Measurements from ENCODE around the gene RAPGEF1. TPM values are rescaled to one million over a fixed set of nuclear protein-coding genes. Genes with fewer than 3 reads are reported as not detected.

Gene RAPGEF1
- total RNA-seq, 1 experiment from 2014 or later = 25.2 TPM

DNA sequence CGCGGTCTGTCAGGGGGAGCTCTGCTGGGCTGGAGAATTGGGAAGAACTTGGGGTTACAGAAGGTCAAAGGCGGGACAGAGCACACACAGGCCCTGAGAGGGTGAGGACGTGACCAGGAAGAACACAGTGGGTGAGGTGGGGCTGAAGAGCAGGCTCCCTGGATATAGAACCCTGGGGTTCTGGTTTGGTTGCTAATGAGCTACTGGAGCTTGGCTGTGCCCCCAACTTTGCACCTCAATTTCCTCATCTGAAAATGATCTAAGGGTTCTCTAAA lies 110.7 kb downstream of the RAPGEF1 start:
- Histone ChIP-seq H3K4me1 (ENCODE audit: insufficient read depth, low read length) (no peaks in the 10 kb centered on the region), H3K4me2 (ENCODE audit: low read length) (no peak overlapping the region), H3K4me3 (ENCODE audit: low read length) (no peak overlapping the region), H3K27me3 (ENCODE audit: low read length) (no peaks in the 10 kb centered on the region), H3K36me3 (ENCODE audit: low read depth, low read length) (no peaks in the 10 kb centered on the region), H3K9ac (ENCODE audit: low read length) (no peak overlapping the region), H2AFZ (ENCODE audit: low read length) (no peak overlapping the region), H3K79me2 (ENCODE audit: low read length) (no peaks in the 10 kb centered on the region), H3F3A (ENCODE audit: low read length, unreplicated experiment) (no peaks in the 10 kb centered on the region), H3K9me2 (replicated peaks; ENCODE audit: low read length) (no peaks in the 10 kb centered on the region), H3K9me3 (ENCODE audit: low read length) (no peaks in the 10 kb centered on the region), H4K20me1 (ENCODE audit: low read length) (no peaks in the 10 kb centered on the region), H3K27ac (ENCODE audit: low read length) (no peak overlapping the region)
- DNase-seq = no peak
- ATAC-seq = no peak
- ChIA-PET POLR2A (ENCODE audit: unreplicated experiment) (no interaction called here), CTCF (no interaction called here)
- BruUV-seq (replicated peaks) = no TSS peak
- intact Hi-C loops (cut with micrococcal nuclease) = no loop called here
- TF ChIP-seq EZH2phosphoT487 (IDR thresholded peaks at IDR 0.05; ENCODE audit: borderline replicate concordance, low read length) (no peak), EZH2 (IDR thresholded peaks at IDR 0.05; ENCODE audit: low read length, unreplicated experiment) (no peak)
- TF ChIP-seq, protein P1, sequence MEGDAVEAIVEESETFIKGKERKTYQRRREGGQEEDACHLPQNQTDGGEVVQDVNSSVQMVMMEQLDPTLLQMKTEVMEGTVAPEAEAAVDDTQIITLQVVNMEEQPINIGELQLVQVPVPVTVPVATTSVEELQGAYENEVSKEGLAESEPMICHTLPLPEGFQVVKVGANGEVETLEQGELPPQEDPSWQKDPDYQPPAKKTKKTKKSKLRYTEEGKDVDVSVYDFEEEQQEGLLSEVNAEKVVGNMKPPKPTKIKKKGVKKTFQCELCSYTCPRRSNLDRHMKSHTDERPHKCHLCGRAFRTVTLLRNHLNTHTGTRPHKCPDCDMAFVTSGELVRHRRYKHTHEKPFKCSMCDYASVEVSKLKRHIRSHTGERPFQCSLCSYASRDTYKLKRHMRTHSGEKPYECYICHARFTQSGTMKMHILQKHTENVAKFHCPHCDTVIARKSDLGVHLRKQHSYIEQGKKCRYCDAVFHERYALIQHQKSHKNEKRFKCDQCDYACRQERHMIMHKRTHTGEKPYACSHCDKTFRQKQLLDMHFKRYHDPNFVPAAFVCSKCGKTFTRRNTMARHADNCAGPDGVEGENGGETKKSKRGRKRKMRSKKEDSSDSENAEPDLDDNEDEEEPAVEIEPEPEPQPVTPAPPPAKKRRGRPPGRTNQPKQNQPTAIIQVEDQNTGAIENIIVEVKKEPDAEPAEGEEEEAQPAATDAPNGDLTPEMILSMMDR (conservative IDR thresholded peaks at IDR 0.05; ENCODE audit: low read depth, low read length) = no peak

DNA sequence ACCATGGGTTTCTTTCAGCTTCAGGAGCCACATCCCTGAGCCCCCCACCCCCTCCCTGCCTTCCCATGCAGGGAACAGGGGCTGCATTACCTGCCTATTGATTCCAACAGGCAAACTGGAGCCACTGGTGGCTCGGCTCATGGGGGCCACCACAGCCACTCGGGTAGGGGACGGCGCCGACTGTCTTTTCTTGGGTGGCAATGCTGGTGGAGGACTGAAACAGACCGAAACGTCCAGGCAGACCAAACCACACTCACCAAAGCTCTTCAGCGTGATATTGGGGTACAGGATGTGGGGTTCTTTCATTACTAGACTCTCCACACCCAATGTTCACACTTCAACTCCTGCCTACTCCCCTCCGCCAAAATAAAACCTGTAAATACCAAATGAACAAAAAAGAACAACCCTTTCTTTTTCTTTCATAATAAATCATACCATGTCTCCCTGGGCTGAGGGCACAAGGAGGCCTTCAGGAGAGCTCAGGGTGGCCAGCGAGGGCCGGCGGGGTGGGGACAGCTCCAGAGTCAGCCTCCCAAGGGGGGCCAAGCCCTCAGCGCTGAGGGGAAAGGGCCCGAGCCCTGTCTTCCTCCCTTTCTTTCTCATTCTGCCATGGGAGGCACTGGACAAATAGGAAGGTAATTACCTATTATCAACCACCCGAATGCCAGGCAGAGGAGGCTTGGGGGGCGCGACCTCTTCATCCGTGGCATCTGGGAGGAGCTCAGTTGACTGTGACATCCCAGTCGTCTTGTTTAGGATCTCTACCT lies 111.2 kb downstream of the RAPGEF1 start:
- intact Hi-C loops (cut with micrococcal nuclease) = no loop called here
- Histone ChIP-seq H3K4me1 (ENCODE audit: insufficient read depth, low read length) (no peaks in the 10 kb centered on the region), H3K9me3 (ENCODE audit: low read length) (no peaks in the 10 kb centered on the region), H4K20me1 (ENCODE audit: low read length) (no peaks in the 10 kb centered on the region), H3K4me2 (ENCODE audit: low read length) (no peak overlapping the region), H3F3A (ENCODE audit: low read length, unreplicated experiment) (no peaks in the 10 kb centered on the region), H3K4me3 (ENCODE audit: low read length) (no peak overlapping the region), H3K9ac (ENCODE audit: low read length) (no peak overlapping the region), H3K9me2 (replicated peaks; ENCODE audit: low read length) (no peaks in the 10 kb centered on the region), H2AFZ (ENCODE audit: low read length) (no peak overlapping the region), H3K36me3 (ENCODE audit: low read depth, low read length) (no peaks in the 10 kb centered on the region), H3K27me3 (ENCODE audit: low read length) (no peaks in the 10 kb centered on the region), H3K79me2 (ENCODE audit: low read length) (no peaks in the 10 kb centered on the region), H3K27ac (ENCODE audit: low read length) (no peak overlapping the region)
- DNase-seq = no peak
- ATAC-seq = no peak
- TF ChIP-seq EZH2phosphoT487 (IDR thresholded peaks at IDR 0.05; ENCODE audit: borderline replicate concordance, low read length) = no peak
- TF ChIP-seq, protein P1 (conservative IDR thresholded peaks at IDR 0.05; ENCODE audit: low read depth, low read length) = no peak
- no peak for TF ChIP-seq EZH2 (IDR thresholded peaks at IDR 0.05; ENCODE audit: low read length, unreplicated experiment)
- ChIA-PET CTCF (no interaction called here), POLR2A (ENCODE audit: unreplicated experiment) (no interaction called here)
- BruUV-seq (replicated peaks) = no TSS peak

DNA sequence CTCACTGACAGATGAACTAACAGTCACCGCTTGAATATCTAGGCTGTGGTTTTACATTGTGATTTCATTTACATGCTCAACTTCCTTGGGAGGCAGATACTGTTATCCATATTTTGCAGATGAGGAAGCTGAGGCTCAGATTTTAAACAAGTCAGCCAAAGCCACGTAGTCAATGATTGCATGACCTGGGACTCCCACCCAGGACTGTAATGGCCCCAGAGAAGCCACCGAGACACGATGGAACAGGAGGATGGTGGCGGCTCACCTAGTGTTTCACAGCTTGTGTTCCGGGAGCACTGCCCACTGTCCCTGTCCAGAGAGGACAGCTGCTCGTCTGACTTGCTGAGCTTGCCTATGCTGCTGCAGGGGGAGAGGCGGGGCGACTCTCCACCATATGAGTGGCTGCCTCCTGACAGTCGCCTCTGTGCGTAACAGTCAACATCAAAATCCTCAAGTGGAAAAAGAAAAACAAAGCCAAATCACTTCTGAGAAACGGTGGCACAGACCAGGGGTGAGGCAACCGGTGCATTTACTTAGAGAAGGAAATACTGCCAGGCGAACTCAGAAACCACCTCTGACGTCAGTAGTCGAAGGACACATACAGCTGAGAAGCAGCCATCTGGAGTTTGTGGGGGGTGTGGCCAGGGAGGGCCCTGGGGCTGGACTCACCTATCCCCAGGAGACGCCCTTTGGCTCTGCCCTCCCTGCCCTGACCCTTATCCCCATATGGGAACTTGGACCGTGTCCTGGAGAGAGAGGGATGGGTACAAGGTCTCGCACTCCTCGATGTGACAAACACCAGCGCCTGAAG lies 112.0 kb downstream of the RAPGEF1 start:
- Histone ChIP-seq H3F3A (ENCODE audit: low read length, unreplicated experiment) (no peaks in the 10 kb centered on the region), H2AFZ (ENCODE audit: low read length) (no peak overlapping the region), H3K27ac (ENCODE audit: low read length) (no peak overlapping the region), H3K4me2 (ENCODE audit: low read length) (no peak overlapping the region), H3K4me1 (ENCODE audit: insufficient read depth, low read length) (no peaks in the 10 kb centered on the region), H3K9ac (ENCODE audit: low read length) (no peak overlapping the region), H3K79me2 (ENCODE audit: low read length) (no peaks in the 10 kb centered on the region), H4K20me1 (ENCODE audit: low read length) (no peaks in the 10 kb centered on the region), H3K9me3 (ENCODE audit: low read length) (no peaks in the 10 kb centered on the region), H3K4me3 (ENCODE audit: low read length) (no peak overlapping the region), H3K27me3 (ENCODE audit: low read length) (no peaks in the 10 kb centered on the region), H3K9me2 (replicated peaks; ENCODE audit: low read length) (no peaks in the 10 kb centered on the region), H3K36me3 (ENCODE audit: low read depth, low read length) (no peaks in the 10 kb centered on the region)
- ATAC-seq = no peak
- no peak for TF ChIP-seq EZH2phosphoT487 (IDR thresholded peaks at IDR 0.05; ENCODE audit: borderline replicate concordance, low read length)
- no peak for TF ChIP-seq EZH2 (IDR thresholded peaks at IDR 0.05; ENCODE audit: low read length, unreplicated experiment)
- TF ChIP-seq, protein P1 (conservative IDR thresholded peaks at IDR 0.05; ENCODE audit: low read depth, low read length) = no peak
- no TSS peak for BruUV-seq (replicated peaks)
- intact Hi-C loops (cut with micrococcal nuclease) = no loop called here
- no peak for DNase-seq
- ChIA-PET CTCF (interaction anchor here (0.7 kb wide), 1 partner anchor 7 kb away, joined by 15 read pairs; no protein-coding TSS in a partner anchor), POLR2A (ENCODE audit: unreplicated experiment) (no interaction called here)

Data from PC-3 (cell line).